ENCODE measurements around the gene DCAF15.

DNA sequence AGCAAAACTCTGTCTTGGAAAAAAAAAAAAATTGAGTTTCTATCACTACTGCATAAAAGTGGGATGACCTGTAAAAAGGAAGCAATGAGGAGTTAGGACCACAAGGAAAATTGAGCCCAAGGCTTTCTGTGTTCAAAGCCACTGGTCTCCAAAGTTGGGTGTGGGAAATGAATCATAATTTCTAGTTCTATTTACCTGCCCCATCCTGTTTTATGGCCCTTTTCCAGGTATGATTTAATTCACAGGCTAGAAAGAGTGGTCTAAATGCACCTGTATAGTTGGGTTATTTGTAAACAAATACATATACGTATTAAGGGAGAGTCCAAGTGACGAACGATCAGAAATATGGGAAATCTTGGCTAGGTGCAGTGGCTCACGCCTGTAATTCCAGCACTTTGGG lies 5.9 kb upstream of the DCAF15 start:
- no peak for TF ChIP-seq POLR2AphosphoS5 (IDR thresholded peaks at IDR 0.05; ENCODE audit: borderline replicate concordance, low read depth, low read length)
- TF ChIP-seq EZH2 (IDR thresholded peaks at IDR 0.05): no peak
- no peak for TF ChIP-seq FOXP2 (optimal IDR thresholded peaks at IDR 0.05; ENCODE audit: control extremely low read depth, extremely low read length, insufficient read depth)
